ENCODE data around the gene HABP2. TPM values are rescaled to one million over a fixed set of nuclear protein-coding genes. Genes with fewer than 3 reads are reported as not detected.

The HABP2 gene
- total RNA-seq, 1 donor from 2014 or later = not detected

DNA sequence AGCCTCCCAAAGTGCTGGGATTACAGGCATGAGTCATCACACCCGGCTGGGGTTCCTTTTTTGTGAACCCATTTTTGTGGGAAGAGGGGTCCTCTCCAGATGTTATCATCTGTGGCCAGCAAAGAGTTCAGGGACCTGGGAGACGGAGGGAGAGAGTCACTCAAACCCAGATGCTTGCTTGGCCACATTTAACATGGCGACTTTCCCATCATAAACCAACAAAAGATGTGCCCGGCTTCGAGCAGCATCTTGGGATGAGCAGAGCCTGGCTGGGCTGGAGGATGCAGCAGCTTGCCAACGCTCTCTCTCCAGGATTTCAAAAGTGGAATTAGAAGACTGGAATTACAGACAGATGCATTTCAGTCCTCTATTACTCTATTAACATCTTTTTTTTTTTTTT lies 19.1 kb upstream of the HABP2 start:
- H3K36me3 ChIP-seq (ENCODE audit: control insufficient read depth, insufficient read depth, low read length) = no peaks in the 10 kb centered on the region
- no peak for FAIRE-seq
- no peaks in the 10 kb centered on the region for H3K27me3 ChIP-seq (ENCODE audit: control insufficient read depth, insufficient read depth, low read length)
- no peak overlapping the region for H3K4me3 ChIP-seq (ENCODE audit: low read depth, low read length)
- TF ChIP-seq, protein P1, sequence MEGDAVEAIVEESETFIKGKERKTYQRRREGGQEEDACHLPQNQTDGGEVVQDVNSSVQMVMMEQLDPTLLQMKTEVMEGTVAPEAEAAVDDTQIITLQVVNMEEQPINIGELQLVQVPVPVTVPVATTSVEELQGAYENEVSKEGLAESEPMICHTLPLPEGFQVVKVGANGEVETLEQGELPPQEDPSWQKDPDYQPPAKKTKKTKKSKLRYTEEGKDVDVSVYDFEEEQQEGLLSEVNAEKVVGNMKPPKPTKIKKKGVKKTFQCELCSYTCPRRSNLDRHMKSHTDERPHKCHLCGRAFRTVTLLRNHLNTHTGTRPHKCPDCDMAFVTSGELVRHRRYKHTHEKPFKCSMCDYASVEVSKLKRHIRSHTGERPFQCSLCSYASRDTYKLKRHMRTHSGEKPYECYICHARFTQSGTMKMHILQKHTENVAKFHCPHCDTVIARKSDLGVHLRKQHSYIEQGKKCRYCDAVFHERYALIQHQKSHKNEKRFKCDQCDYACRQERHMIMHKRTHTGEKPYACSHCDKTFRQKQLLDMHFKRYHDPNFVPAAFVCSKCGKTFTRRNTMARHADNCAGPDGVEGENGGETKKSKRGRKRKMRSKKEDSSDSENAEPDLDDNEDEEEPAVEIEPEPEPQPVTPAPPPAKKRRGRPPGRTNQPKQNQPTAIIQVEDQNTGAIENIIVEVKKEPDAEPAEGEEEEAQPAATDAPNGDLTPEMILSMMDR (IDR thresholded peaks at IDR 0.05; ENCODE audit: insufficient read depth, low read length, severe bottlenecking) = no peak
- DNase-seq (ENCODE audit: low read depth) = no peak

DNA sequence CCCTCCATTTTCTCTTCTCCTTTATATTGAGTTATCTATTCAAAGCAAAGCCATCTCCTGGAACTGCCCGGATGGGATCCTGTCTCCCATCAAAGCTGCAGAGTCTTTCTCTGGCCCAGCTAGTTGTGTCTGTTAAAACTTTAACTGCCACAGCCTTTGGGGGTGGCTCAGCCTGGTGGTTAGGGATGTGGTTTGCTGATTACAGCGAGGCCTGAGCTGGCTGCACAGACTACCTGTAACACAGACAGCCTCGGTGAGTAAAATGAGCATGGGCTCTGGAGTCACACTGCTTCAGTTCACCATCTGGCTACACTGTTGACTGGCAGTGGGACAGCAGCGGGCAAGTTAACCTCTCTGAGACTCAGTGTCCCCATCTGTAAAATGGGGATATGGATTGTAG lies 18.4 kb upstream of the HABP2 start:
- no peak for FAIRE-seq

DNA sequence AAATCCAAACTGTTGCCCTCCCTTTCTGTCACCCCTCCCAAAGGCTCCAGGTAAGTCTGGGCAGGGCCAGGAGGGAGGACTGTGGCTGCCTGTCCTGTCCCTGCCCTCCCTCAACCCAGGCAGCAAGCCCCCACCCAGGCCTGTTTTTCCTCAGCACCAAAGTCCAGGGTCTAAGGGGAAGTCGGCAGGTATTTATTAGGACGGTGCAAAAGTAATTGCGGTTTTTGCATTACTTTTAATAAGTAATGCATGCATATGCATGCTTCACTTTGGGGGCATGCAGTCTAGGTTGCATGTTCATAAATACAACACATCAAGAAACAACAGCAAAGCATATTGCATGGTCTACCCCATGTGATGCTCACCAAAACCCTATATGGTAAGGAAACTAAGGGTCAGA lies 15.2 kb upstream of the HABP2 start:
- FAIRE-seq (no peak), DNase-seq (ENCODE audit: low read depth) (no peak)
- Histone ChIP-seq H3K27me3 (ENCODE audit: control insufficient read depth, insufficient read depth, low read length) (no peaks in the 10 kb centered on the region), H3K36me3 (ENCODE audit: control insufficient read depth, insufficient read depth, low read length) (no peaks in the 10 kb centered on the region), H3K4me3 (ENCODE audit: low read depth, low read length) (no peak overlapping the region)
- TF ChIP-seq, protein P1 (IDR thresholded peaks at IDR 0.05; ENCODE audit: insufficient read depth, low read length, severe bottlenecking) = no peak

More for the DNA sequence above, 18.4 kb upstream of the HABP2 start:
- Histone ChIP-seq H3K36me3 (ENCODE audit: control insufficient read depth, insufficient read depth, low read length) (no peaks in the 10 kb centered on the region), H3K27me3 (ENCODE audit: control insufficient read depth, insufficient read depth, low read length) (no peaks in the 10 kb centered on the region), H3K4me3 (ENCODE audit: low read depth, low read length) (no peak overlapping the region)
- TF ChIP-seq, protein P1 (IDR thresholded peaks at IDR 0.05; ENCODE audit: insufficient read depth, low read length, severe bottlenecking) = no peak
- no peak for DNase-seq (ENCODE audit: low read depth)

DNA sequence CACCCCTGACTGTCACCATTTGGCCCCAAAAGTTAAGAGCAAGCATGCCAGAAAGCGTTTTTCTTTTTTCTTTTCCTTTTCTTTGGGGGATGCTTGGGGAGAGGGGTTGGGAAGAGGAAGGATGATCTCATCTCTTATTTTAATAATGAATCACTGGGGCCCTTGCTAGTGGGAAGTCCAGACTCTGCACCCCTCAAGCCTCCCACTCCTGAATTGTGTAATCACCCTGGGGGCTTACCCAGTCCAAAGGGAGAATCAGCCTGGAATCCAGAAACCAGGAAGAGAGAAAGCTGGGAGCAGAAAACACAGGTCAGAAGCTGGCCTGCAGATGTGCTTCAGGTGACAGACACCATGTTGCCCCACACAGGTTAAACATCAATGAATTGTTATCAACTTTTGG lies 14.7 kb upstream of the HABP2 start:
- no peak for FAIRE-seq
- DNase-seq (ENCODE audit: low read depth) = no peak
- TF ChIP-seq, protein P1 (IDR thresholded peaks at IDR 0.05; ENCODE audit: insufficient read depth, low read length, severe bottlenecking) = no peak

DNA sequence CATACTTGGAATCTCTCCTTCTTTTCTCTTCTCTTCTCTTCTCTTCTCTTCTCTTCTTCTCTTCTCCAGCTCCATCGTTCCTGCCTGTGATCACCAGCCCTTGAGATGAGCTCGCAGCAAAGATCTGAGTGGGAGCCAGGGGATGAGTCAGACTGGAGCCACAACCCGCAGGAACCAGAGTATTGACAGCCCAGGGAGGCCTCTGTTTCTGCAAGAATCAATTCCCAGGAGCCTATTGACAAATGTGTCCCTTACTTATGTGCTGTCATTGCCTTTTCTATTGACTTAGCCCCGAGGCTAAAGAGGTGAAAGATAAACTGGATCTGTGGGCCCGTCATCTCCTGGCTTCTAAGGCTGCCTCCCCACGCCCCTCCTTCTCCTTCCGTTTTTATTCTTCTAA lies 13.1 kb upstream of the HABP2 start:
- FAIRE-seq (no peak), DNase-seq (ENCODE audit: low read depth) (peak; percentile 47)
- no peak overlapping the region for H3K4me3 ChIP-seq (ENCODE audit: low read depth, low read length)
- H3K36me3 ChIP-seq (ENCODE audit: control insufficient read depth, insufficient read depth, low read length) = no peaks in the 10 kb centered on the region
- no peaks in the 10 kb centered on the region for H3K27me3 ChIP-seq (ENCODE audit: control insufficient read depth, insufficient read depth, low read length)
- TF ChIP-seq, protein P1 (IDR thresholded peaks at IDR 0.05; ENCODE audit: insufficient read depth, low read length, severe bottlenecking) = no peak

More for the DNA sequence above, 14.7 kb upstream of the HABP2 start:
- no peaks in the 10 kb centered on the region for H3K27me3 ChIP-seq (ENCODE audit: control insufficient read depth, insufficient read depth, low read length)
- H3K36me3 ChIP-seq (ENCODE audit: control insufficient read depth, insufficient read depth, low read length) = no peaks in the 10 kb centered on the region
- no peak overlapping the region for H3K4me3 ChIP-seq (ENCODE audit: low read depth, low read length)

DNA sequence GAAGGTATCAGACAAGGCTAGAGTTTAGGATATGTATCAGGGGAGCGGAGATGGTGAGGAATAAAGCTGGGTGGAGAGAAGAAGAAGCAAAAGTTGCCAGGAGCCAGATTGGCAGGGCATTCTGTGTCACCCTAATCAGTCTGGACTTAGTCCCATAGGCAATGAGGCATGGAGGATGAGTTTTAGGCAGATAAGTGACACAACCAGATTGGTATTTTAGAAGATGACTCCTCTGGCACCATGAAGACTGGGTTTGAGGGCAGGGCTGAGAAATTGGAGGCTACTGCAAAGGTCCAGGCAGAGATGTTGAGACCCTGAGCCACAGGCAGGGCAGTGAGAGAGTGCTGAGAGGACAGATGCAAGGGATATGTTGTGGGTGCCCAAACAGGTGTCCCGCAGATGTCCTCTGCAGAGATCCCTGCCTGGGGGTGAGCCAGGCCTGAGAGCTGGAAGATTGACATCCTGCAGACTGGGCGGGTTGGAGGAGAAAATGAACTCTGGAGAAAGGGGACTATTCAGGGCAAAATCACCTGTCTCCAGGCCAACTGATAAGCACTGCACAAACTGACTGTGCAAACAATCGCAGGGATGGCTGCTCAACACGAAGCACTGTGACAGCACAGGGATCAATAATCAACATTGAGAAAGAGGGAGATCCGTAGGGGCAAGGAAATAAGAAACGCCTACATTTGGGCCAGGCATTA lies 11.9 kb upstream of the HABP2 start:
- Histone ChIP-seq H3K36me3 (ENCODE audit: control insufficient read depth, insufficient read depth, low read length) (no peaks in the 10 kb centered on the region), H3K27me3 (ENCODE audit: control insufficient read depth, insufficient read depth, low read length) (no peaks in the 10 kb centered on the region), H3K4me3 (ENCODE audit: low read depth, low read length) (no peak overlapping the region)
- FAIRE-seq (no peak), DNase-seq (ENCODE audit: low read depth) (no peak)
- TF ChIP-seq, protein P1 (IDR thresholded peaks at IDR 0.05; ENCODE audit: insufficient read depth, low read length, severe bottlenecking) = no peak
